Stimulated activated CD4-positive, alpha-beta T cell treated with anti-CD3 and anti-CD28 coated beads, Interleukin-15, amount 100 ng/mL, for 48 hours (primary cell): ENCODE measurements around the gene MCAM.

ENCODE experiments used
- DNase-seq, 2 donors: peaks; one replicate each; pipeline ENCODE4 v3.0.0-alpha.2; 2020; ENCODE audit warnings: low read depth in 2 of 2

Gene MCAM

GRCh38 chr11:119307219-119307618 is 9.7 kb downstream of the MCAM start:
- no peak for DNase-seq

DNA sequence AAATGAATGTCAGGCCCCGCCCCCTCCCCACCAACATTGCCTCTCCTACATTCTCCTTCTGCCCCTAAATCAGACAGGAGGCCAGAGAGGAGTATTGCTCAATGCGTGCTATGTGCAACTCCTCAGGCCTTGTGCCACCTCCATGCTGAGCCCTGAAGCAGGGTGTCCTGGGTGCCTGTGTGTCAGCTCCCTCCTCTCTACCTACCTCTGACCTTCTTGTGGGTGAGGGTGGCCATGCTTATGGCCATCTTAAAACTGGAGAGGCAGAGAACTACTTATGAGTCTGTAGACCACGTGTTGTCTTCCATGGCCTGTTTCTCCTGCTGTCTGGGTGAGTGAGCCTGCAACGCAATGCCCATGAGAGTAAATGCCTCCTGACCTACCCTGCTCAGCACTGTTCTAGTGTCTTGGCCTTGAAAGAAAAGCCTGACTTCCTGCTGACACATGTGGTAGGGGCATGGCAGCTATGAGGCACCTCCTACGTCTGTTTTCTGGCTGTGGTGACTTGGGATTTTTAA is 10.5 kb downstream of the MCAM start:
- no peak for DNase-seq

- no peak for DNase-seq
These were observed 11.2 kb downstream of the MCAM start for GRCh38 chr11:119305556-119306372.

- DNase-seq = no peak
These were observed 13.7 kb downstream of the MCAM start for GRCh38 chr11:119303227-119303718.

DNA sequence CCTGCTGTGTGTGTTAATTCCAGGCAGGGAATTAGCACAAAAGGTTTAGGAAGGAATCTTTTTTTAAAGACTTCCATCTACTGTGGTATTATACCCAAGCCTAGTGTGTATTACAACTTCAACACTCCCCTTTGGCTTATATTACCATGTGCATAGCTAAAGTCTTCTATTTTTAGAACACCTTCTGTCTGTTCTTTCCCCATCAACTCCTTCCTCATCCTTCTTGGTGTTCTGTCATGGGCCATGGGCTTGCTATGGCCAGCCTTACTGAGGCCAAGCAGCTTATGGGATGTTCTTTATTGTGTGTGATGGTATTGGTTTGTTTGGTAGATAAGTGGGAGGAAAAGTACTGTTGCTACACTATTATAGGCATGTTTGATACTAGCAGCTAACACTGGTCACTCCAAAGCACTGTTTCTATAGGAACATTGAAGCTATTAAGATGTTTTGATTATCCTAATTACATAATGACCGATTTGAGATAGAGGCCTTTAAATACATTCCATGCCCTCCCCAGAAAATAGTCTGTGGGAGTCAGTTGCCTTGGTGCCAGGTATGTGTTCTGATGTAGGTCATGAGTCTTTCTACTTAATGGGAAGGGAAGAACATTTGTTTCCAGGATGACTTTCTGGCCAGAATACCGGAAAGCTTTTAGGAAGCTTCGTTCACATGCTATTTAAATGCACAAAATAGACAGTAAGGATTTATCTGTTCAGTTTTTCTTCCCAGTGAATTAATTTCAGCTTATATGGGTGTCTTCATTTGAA is 16.5 kb downstream of the MCAM start:
- DNase-seq = no peak

DNA sequence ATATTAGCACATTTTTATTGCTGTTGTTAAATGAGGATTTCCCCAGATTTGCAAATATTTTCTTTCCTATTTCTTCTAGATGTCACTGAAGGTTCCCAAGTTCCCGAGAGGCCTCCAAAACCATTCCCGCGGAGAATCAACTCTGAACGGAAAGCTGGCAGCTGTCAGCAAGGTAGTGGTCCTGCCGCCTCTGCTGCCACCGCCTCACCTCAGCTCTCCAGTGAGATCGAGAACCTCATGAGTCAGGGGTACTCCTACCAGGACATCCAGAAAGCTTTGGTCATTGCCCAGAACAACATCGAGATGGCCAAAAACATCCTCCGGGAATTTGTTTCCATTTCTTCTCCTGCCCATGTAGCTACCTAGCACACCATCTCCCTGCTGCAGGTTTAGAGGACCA is 17.5 kb downstream of the MCAM start:
- DNase-seq = no peak

DNA sequence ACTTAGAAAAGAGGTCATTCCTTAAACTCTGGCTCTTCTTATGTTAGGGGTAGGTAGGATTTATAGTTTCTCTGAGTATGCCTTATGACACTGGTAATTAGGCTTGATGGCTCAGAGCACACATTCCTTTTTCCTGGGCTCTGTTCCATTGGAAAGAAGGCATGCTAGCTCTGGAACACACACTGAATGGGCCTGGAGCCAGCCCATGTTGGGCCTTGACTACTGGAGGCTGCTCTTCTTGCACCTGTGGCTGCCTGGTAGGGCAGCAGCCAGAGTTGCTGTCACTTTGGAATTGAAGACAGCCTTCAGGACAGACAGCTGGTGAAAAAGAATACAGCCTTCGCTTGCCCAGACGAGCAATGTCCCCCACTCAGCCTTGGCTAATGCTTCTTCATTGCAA is 18.2 kb downstream of the MCAM start:
- DNase-seq = no peak

- DNase-seq = no peak
These were observed 19.0 kb downstream of the MCAM start for GRCh38 chr11:119297938-119298337.

DNA sequence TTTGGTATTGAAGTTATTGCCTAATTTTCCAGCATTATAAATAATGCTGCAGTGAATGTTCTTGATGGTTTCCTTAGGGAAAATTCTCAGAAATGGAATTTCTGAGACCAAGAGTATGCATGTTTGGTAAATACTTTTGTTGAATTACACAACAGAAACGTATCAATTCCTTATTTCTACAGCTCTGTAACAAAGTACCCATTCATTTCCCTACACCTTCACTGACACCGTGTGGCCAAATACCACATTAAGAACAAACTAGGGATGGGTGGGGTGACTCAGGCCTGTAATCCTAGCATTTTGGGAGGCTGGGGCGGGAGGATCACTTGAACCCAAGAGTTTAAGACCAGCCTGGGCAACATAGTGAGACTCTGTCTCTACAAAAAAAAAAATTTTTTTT is 21.8 kb downstream of the MCAM start:
- DNase-seq = no peak

DNA sequence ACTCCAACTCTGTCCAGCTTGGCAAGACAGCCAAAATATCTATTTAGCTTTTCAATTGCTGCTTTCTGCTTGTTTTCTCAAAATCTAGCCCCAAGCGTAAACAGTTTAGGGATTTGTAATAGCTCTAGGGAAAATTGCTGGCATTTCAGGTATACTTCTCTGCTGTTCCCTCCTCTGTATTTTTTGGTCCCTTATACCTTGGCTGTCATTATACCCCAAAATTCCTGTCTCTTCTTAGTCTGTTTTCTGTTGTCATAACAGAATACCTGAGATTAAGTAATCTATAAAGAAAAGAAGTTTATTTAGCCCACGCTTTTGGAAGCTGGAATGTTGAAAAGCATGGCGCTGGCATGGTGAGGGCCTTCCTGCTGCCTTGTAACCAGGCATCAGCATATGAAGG is 23.5 kb downstream of the MCAM start:
- no peak for DNase-seq

DNA sequence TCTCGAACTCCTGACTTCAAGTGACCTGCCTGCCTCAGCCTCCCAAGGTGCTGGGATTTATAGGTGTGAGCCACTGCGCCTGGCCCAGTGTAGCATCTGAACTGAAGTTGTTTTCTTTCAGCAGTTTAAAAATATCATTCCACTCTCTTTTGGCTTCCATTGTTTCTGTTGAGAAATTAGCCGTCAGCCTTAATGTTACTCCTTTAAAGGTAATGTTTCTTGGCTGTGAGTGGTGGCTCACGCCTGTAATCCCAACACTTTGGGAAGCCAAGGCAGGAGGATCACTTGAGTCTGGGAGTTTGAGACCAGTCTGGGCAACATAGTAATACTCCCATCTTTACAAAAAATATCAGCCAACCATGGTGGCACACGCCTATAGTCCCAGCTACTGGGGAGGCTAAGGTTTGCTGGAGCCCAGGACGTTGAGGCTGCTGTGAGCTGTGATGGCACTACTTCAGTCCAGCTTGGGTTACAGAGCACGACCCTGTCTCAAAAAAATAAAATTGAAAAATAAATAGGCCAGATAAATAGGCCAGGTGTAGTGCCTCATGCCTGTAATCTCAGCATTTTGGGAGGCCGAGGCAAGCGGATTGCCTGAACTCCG is 25.9 kb downstream of the MCAM start:
- no peak for DNase-seq

- DNase-seq = no peak
These were observed 28.7 kb downstream of the MCAM start for GRCh38 chr11:119288219-119288618.

DNA sequence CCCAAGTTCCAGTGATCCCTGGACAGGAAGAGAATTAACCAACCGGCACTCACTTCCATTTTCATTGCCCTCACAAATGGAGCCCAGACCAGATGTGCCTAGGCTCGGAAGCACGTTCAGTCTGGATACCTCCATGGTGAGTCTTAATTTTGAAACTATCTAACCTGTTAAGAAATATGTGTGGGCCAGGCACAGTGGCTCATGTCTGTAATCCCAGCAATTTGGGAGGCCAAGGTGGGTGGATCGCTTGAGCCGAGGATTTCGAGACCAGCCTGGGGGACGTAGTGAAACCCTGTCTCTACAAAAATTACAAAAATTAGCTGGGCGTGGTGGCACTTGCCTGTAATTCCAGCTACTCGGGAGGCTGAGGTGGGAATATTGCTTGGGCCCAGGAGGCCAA is 31.5 kb downstream of the MCAM start:
- DNase-seq = no peak

DNA sequence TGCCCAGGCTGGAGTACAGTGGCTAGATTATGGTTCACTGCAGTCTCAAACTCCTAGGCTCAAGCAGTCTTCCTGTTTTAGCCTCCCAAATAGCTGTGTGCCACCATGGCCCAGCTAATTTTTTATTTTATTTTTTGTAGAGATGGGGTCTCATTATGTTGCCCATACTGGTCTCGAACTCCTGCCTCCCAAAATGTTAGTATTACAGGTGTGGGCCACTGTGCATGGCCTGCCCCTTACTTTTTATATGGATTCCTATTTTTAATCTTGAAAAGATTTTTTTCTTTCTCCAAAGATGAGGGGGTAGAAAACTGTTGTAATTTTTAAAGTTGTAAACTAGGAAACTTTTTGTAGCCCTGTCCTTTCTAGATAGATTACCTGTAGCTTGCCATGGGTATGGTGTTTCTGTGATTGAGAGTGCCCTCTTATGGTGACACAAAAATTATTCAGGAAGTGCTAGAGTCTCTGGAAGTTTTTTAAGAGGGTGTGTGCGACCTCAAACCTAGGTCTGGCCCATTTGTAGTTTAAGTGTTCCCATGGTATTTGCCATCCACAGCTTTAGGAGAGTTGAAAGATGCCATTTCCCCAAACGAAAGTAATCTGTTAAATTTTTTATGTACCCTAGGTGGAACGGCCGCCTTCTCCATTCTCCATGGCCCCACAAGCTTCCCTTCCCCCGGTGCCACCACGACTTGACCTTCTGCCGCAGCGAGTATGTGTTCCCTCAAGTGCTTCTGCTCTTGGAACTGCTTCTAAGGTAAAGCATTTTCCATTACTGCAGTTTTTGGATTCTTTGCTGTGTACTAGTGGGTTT is 32.4 kb downstream of the MCAM start:
- DNase-seq = no peak

DNA sequence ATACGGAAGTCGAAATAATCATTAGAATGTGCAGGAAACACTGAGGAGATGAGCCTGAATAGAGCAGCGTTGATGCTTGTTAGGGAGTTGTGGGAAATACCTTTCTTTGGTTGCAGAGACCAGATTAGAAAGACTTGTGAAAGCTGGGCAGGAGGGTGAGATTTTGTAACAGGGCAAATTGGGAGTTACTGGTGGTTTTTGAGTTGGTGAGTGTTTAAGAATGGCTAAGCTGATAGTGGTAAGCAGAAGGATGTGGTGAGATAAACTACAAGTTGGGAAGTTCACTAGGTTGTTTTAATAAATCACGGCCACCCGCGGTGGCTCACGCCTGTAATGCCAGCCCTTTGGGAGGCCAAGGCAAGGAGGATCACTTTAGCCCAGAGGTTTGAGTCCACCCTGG is 34.4 kb downstream of the MCAM start:
- no peak for DNase-seq

- DNase-seq = no peak
These were observed 39.3 kb downstream of the MCAM start for GRCh38 chr11:119277660-119278059.

GRCh38 chr11:119273721-119274120 is 43.2 kb downstream of the MCAM start:
- no peak for DNase-seq

- no peak for DNase-seq
These were observed 49.3 kb downstream of the MCAM start for GRCh38 chr11:119267645-119268044.

DNA sequence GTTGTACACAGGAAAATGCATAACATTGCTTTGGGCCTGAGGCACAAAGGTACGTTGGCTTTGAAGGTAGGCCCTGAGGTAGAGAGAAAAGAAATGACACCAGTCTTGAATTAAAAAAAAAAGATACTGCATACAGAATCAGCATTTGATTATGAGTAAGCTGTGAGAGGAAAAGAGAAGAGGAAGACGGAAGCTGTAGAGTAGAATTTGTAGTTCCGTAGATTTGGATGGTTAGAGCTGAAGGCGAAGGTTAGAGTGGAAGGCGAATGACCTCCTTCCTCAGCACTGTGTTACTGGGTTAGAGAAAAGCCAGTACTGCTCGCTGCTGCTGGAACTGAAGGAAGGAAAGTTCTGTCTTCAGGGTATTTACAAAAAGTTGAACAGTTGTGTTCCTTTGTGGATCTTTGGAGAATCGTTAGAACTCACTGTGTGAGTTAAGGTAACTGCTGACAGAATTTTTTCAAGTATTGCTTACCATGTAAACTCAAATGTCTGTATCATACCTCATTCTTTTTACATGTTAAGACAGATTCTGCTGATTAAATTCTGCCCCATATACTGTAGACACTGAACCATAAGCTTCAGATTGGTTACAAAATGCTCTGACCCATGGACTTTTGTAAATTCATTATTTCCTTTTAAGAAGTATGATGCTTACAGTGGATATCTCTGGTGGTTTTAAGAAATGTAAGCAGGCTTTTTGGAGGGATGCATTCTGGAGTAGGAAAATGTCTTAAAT is 50.2 kb downstream of the MCAM start:
- DNase-seq = no peak

GRCh38 chr11:119266063-119266462 is 50.9 kb downstream of the MCAM start:
- DNase-seq = no peak
